ENCODE data around the gene CR1L. TPM values are rescaled to one million over a fixed set of nuclear protein-coding genes. Genes with fewer than 3 reads are reported as not detected.

The CR1L gene
- total and polyA plus RNA-seq, 9 of the 15 experiments (the other 6 are each of a cell fraction or from before 2014, with no cell fraction given) = 10.1 to 74.8 (median 34.3) TPM

GRCh38 chr1:207626972-207627337 is 18.0 kb upstream of the CR1L start:
- no TSS peak for BruUV-seq (replicated peaks)
- 73% methylated on average over 1 of the region's 1 CpG for WGBS (ENCODE audit: insufficient coverage, low coverage, missing lambda C conversion rate)
- TF ChIP-seq ZBTB40 (IDR thresholded peaks at IDR 0.05) = peak; percentile 15; the same call in 1 of the 2 replicates
- TF ChIP-seq ZBTB40 (CRISPR knock-in tag; IDR thresholded peaks at IDR 0.05) = no peak
- 0 out of 2 replicates have a peak, but pooled peaks have one; percentile 4 for TF ChIP-seq TAF7 (tag; IDR thresholded peaks at IDR 0.05)
- TF ChIP-seq PPARD (CRISPR knock-in tag; IDR thresholded peaks at IDR 0.05) = no peak
- TF ChIP-seq ZNF512 (tag; IDR thresholded peaks at IDR 0.05) = peak; percentile 58; the same call in 1 of the 2 replicates
- no peak for TF ChIP-seq KLF16 (IDR thresholded peaks at IDR 0.05)
- TF ChIP-seq TARDBP (IDR thresholded peaks at IDR 0.05) = no peak
- no peak for TF ChIP-seq CREB1 (IDR thresholded peaks at IDR 0.05)
- no peak for TF ChIP-seq CREB1 (CRISPR knock-in tag; IDR thresholded peaks at IDR 0.05)
- TF ChIP-seq POLR2G (IDR thresholded peaks at IDR 0.05; ENCODE audit: low read depth, low read length) = 0 out of 2 replicates have a peak, but pooled peaks have one; percentile 42

More at GRCh38 chr1:207626972-207627337, 18.0 kb upstream of the CR1L start:
- H3K27me3 ChIP-seq (ENCODE audit: control insufficient read depth in 2 of 2, insufficient read depth in 2 of 2, low read length in 2 of 2) = no peaks in the 10 kb centered on the region
- no peaks in the 10 kb centered on the region for H3K9me1 ChIP-seq (ENCODE audit: control insufficient read depth, insufficient read depth, low read length)
- H3K9me3 ChIP-seq (replicated peaks; ENCODE audit: control insufficient read depth, insufficient read depth, low read depth, low read length) = peaks cover 14% of the 10 kb centered on the region
- H3K4me1 ChIP-seq (replicated peaks in 1 of 2; ENCODE audit: control insufficient read depth in 2 of 2, insufficient read depth in 2 of 2, low read length in 2 of 2) = peaks cover 7 to 56% of the 10 kb centered on the region in 2 experiments
- no peaks in the 10 kb centered on the region for H3K79me2 ChIP-seq (ENCODE audit: control insufficient read depth, insufficient read depth, low read length)
- ATAC-seq (no peak), FAIRE-seq (no peak), DNase-seq (ENCODE audit: extremely low read depth in 1 of 4, low spot score in 3 of 4) (no peak)
- H2AFZ ChIP-seq (ENCODE audit: low read depth, low read length) = peak overlapping the region; percentile 75
- H3K4me3 ChIP-seq = no peak overlapping the region
- H3K9ac ChIP-seq (ENCODE audit: insufficient read depth in 1 of 2, low read depth in 2 of 2, low read length in 2 of 2) = peak overlapping the region in 1 of 2 experiments; percentile 82; a peak in 2 of 4 replicates
- intact Hi-C loops (cut with micrococcal nuclease) (loop anchor here (2.0 kb wide), 1 partner anchor 24 kb away; no protein-coding TSS in a partner anchor), in situ Hi-C loops (cut with MboI) (no loop called here)
- ChIA-PET CTCF (ENCODE audit: low intra/inter-chr PET ratio) (no interaction called here), POLR2A (interaction anchor here (0.6 to 1.9 kb wide), 7 partner anchors 11 to 107 kb away, joined by 3 to 7 read pairs (median 4); no protein-coding TSS in a partner anchor)
- peaks cover 10% of the 10 kb centered on the region; the same call in 2 of the 3 replicates for H3K36me3 ChIP-seq (ENCODE audit: control insufficient read depth, insufficient read depth, low read length)
- peak overlapping the region; percentile 97 for H3K27ac ChIP-seq (ENCODE audit: extremely low read depth, low read depth, low read length)
- H3K4me2 ChIP-seq (ENCODE audit: insufficient read depth, low read length) = no peak overlapping the region
- no peaks in the 10 kb centered on the region for H4K20me1 ChIP-seq (replicated peaks; ENCODE audit: control insufficient read depth, insufficient read depth, low read length)

Measured in K562 (cell line).